Astrocyte (in vitro differentiated cells and primary cell): ENCODE data around the gene BBS12.

Source experiments
- CTCF ChIP-seq: IDR thresholded peaks from 2 replicates; pipeline ENCODE4 v1.5.1; 2011; ENCODE audit warnings: low read depth, mild to moderate bottlenecking, inconsistent platforms, low read length, moderate library complexity; ENCODE audit not compliant: insufficient read depth
- EZH2 ChIP-seq: IDR thresholded peaks from 2 replicates; pipeline ENCODE4 v1.6.1; 2012; ENCODE audit warnings: mild to moderate bottlenecking, low read length, inconsistent platforms; ENCODE audit not compliant: insufficient read depth

GRCh38 chr4:122707497-122707896 lies 25.0 kb upstream of the BBS12 start:
- TF ChIP-seq CTCF (no peak), EZH2 (no peak)
